Measurements from ENCODE around the gene PCNT.

The PCNT gene

DNA sequence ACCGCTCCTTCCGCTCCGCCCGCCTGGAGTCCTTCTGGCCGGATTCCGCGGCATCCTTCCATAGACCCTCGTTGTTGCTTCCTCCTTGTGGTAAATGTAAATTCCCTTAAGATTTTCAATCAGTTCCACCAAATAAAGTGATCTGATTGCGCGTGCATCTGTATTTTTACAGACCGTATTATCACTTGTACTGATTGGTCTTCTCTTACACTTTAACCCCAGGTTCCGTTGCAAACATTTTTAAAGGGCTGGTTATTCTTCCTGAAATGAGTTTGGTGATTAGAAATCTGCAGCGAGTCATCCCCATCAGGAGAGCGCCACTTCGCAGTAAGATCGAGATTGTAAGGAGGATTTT is 37.3 kb upstream of the PCNT start:
- peak overlapping the region; percentile 66 for H3K4me3 ChIP-seq (ENCODE audit: low read depth, low read length)

DNA sequence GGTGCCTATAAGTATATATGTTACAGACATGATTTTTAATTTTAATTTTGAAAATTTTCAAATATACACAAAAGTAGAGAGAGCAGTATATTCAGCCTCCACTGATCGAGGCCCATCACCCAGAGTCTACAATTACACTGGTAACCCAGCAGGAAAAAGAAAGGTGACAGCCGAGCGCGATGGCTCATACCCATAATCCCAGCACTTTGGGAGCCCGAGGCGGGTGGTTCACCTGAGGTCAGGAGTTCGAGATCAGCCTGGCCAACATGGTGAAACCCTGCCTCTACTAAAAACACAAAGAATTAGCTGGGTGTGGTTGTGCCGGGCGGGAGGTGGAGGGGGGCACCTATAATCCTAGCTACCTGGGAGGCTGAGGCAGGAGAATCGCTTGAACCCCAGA is 36.4 kb upstream of the PCNT start:
- no peak overlapping the region for H3K4me3 ChIP-seq (ENCODE audit: low read depth, low read length)

More for the DNA sequence above, 37.3 kb upstream of the PCNT start:
- TF ChIP-seq, protein P1, sequence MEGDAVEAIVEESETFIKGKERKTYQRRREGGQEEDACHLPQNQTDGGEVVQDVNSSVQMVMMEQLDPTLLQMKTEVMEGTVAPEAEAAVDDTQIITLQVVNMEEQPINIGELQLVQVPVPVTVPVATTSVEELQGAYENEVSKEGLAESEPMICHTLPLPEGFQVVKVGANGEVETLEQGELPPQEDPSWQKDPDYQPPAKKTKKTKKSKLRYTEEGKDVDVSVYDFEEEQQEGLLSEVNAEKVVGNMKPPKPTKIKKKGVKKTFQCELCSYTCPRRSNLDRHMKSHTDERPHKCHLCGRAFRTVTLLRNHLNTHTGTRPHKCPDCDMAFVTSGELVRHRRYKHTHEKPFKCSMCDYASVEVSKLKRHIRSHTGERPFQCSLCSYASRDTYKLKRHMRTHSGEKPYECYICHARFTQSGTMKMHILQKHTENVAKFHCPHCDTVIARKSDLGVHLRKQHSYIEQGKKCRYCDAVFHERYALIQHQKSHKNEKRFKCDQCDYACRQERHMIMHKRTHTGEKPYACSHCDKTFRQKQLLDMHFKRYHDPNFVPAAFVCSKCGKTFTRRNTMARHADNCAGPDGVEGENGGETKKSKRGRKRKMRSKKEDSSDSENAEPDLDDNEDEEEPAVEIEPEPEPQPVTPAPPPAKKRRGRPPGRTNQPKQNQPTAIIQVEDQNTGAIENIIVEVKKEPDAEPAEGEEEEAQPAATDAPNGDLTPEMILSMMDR (IDR thresholded peaks at IDR 0.05; ENCODE audit: borderline replicate concordance, insufficient read depth, low read depth, low read length), result no peak

DNA sequence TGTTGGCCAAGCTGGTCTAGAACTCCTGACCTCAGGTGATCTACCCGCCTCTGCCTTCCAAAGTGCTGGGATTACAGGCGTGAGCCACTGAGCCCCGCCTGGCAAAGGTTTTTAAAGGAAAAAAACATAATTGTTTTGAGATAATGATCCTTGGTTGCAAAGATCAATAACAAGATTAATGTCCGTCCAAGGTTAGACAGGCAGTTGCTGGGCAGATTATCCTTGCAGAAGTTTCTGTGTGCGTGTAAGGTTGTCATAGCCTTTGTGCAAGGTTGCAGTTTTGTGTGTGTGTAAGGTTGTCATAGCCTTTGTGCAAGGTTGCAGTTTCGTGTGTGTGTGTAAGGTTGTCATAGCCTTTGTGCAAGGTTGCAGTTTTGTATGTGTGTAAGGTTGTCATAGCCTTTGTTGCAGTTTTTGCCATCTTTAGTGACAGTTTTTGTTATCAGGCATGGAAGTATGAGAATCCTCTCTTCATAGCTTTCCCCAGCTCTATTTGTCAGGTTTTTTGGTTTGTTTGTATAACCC is 34.2 kb upstream of the PCNT start:
- TF ChIP-seq, protein P1 (IDR thresholded peaks at IDR 0.05; ENCODE audit: borderline replicate concordance, insufficient read depth, low read depth, low read length), result no peak
- no peak overlapping the region for H3K4me3 ChIP-seq (ENCODE audit: low read depth, low read length)

More for the DNA sequence above, 36.4 kb upstream of the PCNT start:
- TF ChIP-seq, protein P1 (IDR thresholded peaks at IDR 0.05; ENCODE audit: borderline replicate concordance, insufficient read depth, low read depth, low read length), result no peak

DNA sequence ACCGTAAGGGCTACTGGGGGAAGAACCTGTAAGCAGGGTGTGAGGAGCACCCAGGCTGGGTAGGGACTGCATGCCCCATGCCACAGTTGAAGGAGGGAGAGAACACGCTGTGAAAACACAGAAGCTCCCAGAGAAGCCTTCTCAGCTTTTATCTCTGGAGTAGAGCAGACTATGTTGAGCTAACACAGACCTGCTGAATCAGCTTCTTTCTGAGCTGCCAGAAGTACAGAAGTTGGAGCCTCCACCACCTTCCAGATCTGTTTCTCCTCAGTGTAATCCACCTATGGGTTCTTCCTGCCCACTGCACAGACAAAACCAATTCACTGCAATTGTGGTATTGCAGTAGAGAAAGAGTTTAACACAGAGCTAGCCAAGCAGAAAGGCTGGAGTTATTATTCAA is 32.4 kb upstream of the PCNT start:
- H3K4me3 ChIP-seq (ENCODE audit: low read depth, low read length), result no peak overlapping the region
- TF ChIP-seq, protein P1 (IDR thresholded peaks at IDR 0.05; ENCODE audit: borderline replicate concordance, insufficient read depth, low read depth, low read length), result no peak

DNA sequence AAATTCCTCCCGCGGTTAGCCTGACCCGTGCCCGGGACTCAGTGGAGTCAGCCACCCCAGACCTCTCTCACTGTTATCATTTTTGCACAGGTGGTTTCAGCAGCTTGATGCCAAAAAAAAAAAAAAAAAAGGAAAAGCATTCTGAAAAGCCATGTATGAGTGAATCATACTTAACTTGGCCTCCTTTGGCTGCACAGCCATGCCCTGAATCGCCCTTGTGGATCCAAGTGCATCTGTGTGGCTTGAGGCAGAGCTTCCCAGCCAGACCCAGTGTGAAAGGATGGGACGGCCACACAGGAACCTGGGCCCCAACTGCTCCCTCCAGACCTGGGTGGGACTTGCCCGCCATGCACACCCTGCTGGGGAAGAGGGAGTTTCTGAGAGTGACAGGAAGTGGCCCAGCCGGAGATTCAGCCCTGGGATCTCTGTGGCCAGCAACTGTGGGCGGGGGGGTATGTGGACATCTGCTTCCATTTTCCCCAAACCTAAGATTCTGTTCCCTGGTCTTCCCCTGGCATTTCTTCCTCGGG is 29.2 kb upstream of the PCNT start:
- TF ChIP-seq, protein P1 (IDR thresholded peaks at IDR 0.05; ENCODE audit: borderline replicate concordance, insufficient read depth, low read depth, low read length), result no peak
- no peak overlapping the region for H3K4me3 ChIP-seq (ENCODE audit: low read depth, low read length)

DNA sequence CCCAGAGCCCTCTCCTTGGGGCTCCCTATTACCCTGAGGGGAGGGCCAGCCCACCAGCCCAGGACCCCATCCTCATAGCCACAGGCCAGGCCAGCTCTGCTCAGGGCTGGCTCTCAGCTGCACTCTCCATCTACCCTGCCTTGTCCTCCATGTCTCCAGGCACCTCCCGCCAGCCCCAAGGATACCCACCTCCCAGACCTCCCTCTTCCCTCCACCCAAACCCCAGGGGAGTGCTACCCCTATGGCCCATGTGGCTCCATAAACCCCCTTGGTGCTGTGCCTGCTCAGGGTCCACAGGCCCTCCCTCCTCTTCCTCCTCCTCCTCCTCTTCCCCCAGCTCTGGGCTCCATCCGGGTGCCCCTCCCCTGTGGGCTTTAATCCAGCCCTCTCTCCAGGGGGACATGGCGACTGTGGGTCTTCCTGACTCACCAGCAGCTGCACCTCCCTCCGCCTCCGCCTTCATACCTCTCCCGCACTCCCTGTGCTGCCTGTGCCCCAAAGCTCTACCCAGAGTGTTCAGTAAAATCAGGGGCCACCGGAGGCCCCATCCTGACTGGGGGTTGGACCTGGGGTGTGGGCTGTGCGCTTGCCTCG is 28.7 kb upstream of the PCNT start:
- TF ChIP-seq, protein P1 (IDR thresholded peaks at IDR 0.05; ENCODE audit: borderline replicate concordance, insufficient read depth, low read depth, low read length), result no peak

More for the DNA sequence above, 28.7 kb upstream of the PCNT start:
- H3K4me3 ChIP-seq (ENCODE audit: low read depth, low read length), result no peak overlapping the region

All from GM12875 (cell line).